Activated T-helper 1 cell treated with anti-CD3 and anti-CD28 coated beads, Interleukin-12 subunit alpha, Interleukin-12 subunit beta, Interleukin-2, Interleukin-4 antibody, amounts not matched to agents 30 ng/mL and 10 ng/mL and 1 ng/mL, durations not matched to agents 14 hours and 24 hours and 36 hours (primary cell): ENCODE results near the gene NOD2. TPM values are rescaled to one million over a fixed set of nuclear protein-coding genes. Genes with fewer than 3 reads are reported as not detected.
A peak's percentile ranks its signal among the peaks of the same experiment; 100 is the strongest.

Source experiments
- DNase-seq: peaks from one replicate; pipeline ENCODE4 v3.0.0; 2021; ENCODE audit warnings: low spot score
- H3K27ac Mint-ChIP-seq: one replicate; pipeline ENCODE4 v1.8.0; 2021; ENCODE audit warnings: mild to moderate bottlenecking, mixed read lengths
- H3K27me3 Mint-ChIP-seq: one replicate; pipeline ENCODE4 v1.8.0; 2022; ENCODE audit warnings: mild to moderate bottlenecking, moderate library complexity, mixed read lengths; ENCODE audit not compliant: insufficient read depth
- H3K36me3 Mint-ChIP-seq: one replicate; pipeline ENCODE4 v1.8.0; 2021; ENCODE audit warnings: low read depth, mixed read lengths
- H3K4me1 Mint-ChIP-seq: one replicate; pipeline ENCODE4 v1.8.0; 2021; ENCODE audit warnings: low read depth, mixed read lengths
- H3K4me3 Mint-ChIP-seq: one replicate; pipeline ENCODE4 v1.8.0; 2021; ENCODE audit warnings: mild to moderate bottlenecking, moderate library complexity, mixed read lengths
- H3K9me3 Mint-ChIP-seq: one replicate; pipeline ENCODE4 v1.8.0; 2021; ENCODE audit warnings: mixed read lengths
- intact Hi-C: fragments of 100-400 bp; cut with micrococcal nuclease; formaldehyde crosslinking; loops from one replicate; pipeline ENCODE4 v1.15.1; 2024
- total RNA-seq: library from RNA; stranded (reverse); gene quantifications from 2 replicates; pipeline ENCODE4 v1.2.3, GENCODE V29; 2022

Gene NOD2
- total RNA-seq, 1 donor from 2014 or later: 6.7 TPM

GRCh38 chr16:50778284-50779163, 85.1 kb downstream of the NOD2 start:
- Mint-ChIP-seq H3K4me1 (peaks cover 50% of the 10 kb centered on the region), H3K27ac (peak overlapping the region; percentile 77), H3K9me3 (no peaks in the 10 kb centered on the region), H3K36me3 (peaks cover 60% of the 10 kb centered on the region), H3K27me3 (no peaks in the 10 kb centered on the region), H3K4me3 (no peak overlapping the region)
- DNase-seq: no peak
- intact Hi-C loops: no loop called here

GRCh38 chr16:50781043-50781442, 87.6 kb downstream of the NOD2 start:
- H3K27ac Mint-ChIP-seq: peak overlapping the region; percentile 62
- H3K9me3 Mint-ChIP-seq: no peaks in the 10 kb centered on the region
- H3K27me3 Mint-ChIP-seq: no peaks in the 10 kb centered on the region
- H3K36me3 Mint-ChIP-seq: peaks cover 67% of the 10 kb centered on the region
- intact Hi-C loops: loop anchor here (2.0 kb wide), 2 partner anchors 26 to 34 kb away; no protein-coding TSS in a partner anchor
- no peak for DNase-seq
- H3K4me3 Mint-ChIP-seq: no peak overlapping the region
- peaks cover 44% of the 10 kb centered on the region for H3K4me1 Mint-ChIP-seq

GRCh38 chr16:50781518-50781917, 88.1 kb downstream of the NOD2 start:
- peaks cover 44% of the 10 kb centered on the region for H3K4me1 Mint-ChIP-seq
- intact Hi-C loops: loop anchor here (2.0 kb wide), 2 partner anchors 25 to 35 kb away; no protein-coding TSS in a partner anchor
- peak overlapping the region; percentile 62 for H3K27ac Mint-ChIP-seq
- H3K4me3 Mint-ChIP-seq: no peak overlapping the region
- H3K9me3 Mint-ChIP-seq: no peaks in the 10 kb centered on the region
- H3K36me3 Mint-ChIP-seq: peaks cover 72% of the 10 kb centered on the region
- no peak for DNase-seq
- no peaks in the 10 kb centered on the region for H3K27me3 Mint-ChIP-seq

Other genes starting within 250 kb of the NOD2 start
- 1.1 and 1.4 TPM in 2 replicates for gene NKD1, start 145.2 kb upstream of the NOD2 start, total RNA-seq
- gene SNX20, start 12.3 kb upstream of the NOD2 start, total RNA-seq: 34.3 TPM in 2 replicates
- gene CYLD, start 48.5 kb downstream of the NOD2 start, total RNA-seq: 219 and 223 TPM in 2 replicates